HK-2 (cell line): ENCODE measurements around the gene ENOPH1.

Experiments
- DNase-seq: peaks from one replicate; pipeline ENCODE4 v3.0.0-alpha.2; 2018; ENCODE audit not compliant: unreplicated experiment

The ENOPH1 gene

DNA sequence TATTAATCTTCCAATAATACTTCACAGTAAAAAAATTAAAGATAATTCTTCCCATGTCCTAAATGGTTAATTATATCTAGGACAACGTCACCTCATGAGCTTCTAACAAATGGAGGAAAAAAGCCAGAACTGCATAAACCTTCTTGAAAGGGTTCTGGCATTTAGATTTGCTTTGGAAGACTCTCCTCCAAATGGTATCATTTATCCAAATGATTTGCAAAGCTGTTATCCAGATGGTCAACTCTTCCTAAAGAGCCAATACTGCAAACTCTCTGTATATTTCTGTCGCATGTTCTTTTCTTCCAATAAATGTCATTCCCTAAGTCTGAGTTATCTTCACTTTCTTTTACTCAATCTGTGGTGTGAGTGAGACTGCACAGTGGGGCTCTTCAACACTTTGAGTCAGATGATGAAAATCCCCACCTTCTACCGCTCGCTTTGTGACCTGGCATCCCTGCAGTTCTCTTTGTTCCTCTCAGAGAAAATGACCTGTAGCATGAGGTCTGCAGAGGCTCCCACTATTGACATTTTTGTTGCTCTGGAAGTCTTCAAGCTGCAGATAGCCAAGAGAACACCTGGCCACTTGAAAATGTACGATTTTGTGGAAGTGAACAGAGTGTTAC is 78.5 kb downstream of the ENOPH1 start:
- DNase-seq, result no peak

DNA sequence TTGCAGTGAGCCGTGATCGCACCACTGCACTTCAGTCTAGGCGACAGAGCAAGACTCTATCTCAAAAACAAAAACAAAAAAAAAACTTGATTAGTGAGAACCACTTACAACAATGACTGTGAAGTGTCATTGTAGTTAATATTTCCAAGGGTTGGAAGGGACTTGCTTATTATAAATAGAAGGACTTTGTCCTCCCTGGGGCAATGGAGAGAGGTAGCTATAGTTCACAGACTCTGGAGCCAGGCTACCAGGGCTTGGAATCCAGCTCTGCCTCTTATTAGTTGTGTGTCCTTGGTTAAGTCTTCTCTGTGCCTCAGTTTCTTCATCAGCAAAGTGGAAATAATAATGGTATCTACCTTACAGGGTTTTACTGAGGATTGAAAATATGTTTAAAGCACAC is 79.8 kb downstream of the ENOPH1 start:
- DNase-seq, result no peak
